HEK293 (cell line): ENCODE results near the gene DLX2.
A peak's percentile ranks its signal among the peaks of the same experiment; 100 is the strongest.

Experiments
- CTCF ChIA-PET: fragments of 350-600 bp; formaldehyde crosslinking; extraction: SDS; loops from one replicate; lab custom pipeline; 2021; ENCODE audit warnings: antibody characterized with exemption; lab: Yijun Ruan, JAX
- POLR2A ChIA-PET: fragments of 300-600 bp; formaldehyde crosslinking; extraction: SDS; loops from one replicate; lab custom pipeline; 2020; ENCODE audit warnings: antibody characterized with exemption, inconsistent platforms; lab: Yijun Ruan, JAX
- H3K27ac ChIP-seq: fragments of 200-500 bp; sonication (Bioruptor generic); 2 replicates; pipeline ENCODE4 v1.5.1; 2014; ENCODE audit warnings: low read depth, low read length, control low read depth, inconsistent platforms; ENCODE audit errors: extremely low read depth
- H3K36me3 ChIP-seq, 2 experiments: fragments of 200-500 bp in 1 of 2; sonication (Bioruptor generic) in 1 of 2; 1 replicate in 1 of 2; 2 replicates in 1 of 2; pipeline ENCODE4 v1.5.1; 2014 to 2017; ENCODE audit warnings: inconsistent platforms in 2 of 2, low read length in 2 of 2; ENCODE audit not compliant: control insufficient read depth in 2 of 2, insufficient read depth in 1 of 2
- H3K4me1 ChIP-seq: fragments of 200-500 bp; sonication (Bioruptor generic); 2 replicates; pipeline ENCODE4 v1.5.1; 2014; ENCODE audit warnings: mild to moderate bottlenecking, low read length, inconsistent platforms; ENCODE audit not compliant: control insufficient read depth, insufficient read depth
- H3K4me3 ChIP-seq: 2 replicates; pipeline ENCODE4 v1.5.1; 2011; ENCODE audit warnings: low read depth, mild to moderate bottlenecking, control low read depth, low read length, moderate library complexity
- H3K9me3 ChIP-seq: fragments of 200-500 bp; sonication (Bioruptor generic); 2 replicates; pipeline ENCODE4 v1.5.1; 2014; ENCODE audit warnings: low read depth, low read length, inconsistent platforms; ENCODE audit not compliant: control insufficient read depth, insufficient read depth
- KLF16 ChIP-seq: fragments of 450-650 bp; formaldehyde crosslinking; IDR thresholded peaks from 2 replicates; pipeline ENCODE4 v1.5.1; 2017; ENCODE audit warnings: missing biosample characterization, missing genetic modification characterization
- KLF8 ChIP-seq: fragments of 450-650 bp; formaldehyde crosslinking; IDR thresholded peaks from 2 replicates; pipeline ENCODE4 v1.5.1; 2016; ENCODE audit warnings: missing biosample characterization, missing genetic modification characterization
- SCRT2 ChIP-seq: fragments of 450-650 bp; formaldehyde crosslinking; IDR thresholded peaks from 2 replicates; pipeline ENCODE4 v1.5.1; 2016; ENCODE audit warnings: missing biosample characterization, missing genetic modification characterization
- YY1 ChIP-seq: fragments of 450-650 bp; formaldehyde crosslinking; IDR thresholded peaks from 2 replicates; pipeline ENCODE4 v1.5.1; 2018; ENCODE audit warnings: missing biosample characterization, missing genetic modification characterization
- ZBTB1 ChIP-seq: fragments of 450-650 bp; formaldehyde crosslinking; IDR thresholded peaks from 2 replicates; pipeline ENCODE4 v1.5.1; 2016; ENCODE audit warnings: missing biosample characterization, missing genetic modification characterization
- ZBTB11 ChIP-seq: fragments of 450-650 bp; formaldehyde crosslinking; conservative IDR thresholded peaks from 2 replicates; pipeline ENCODE4 v1.5.1; 2016; ENCODE audit warnings: low read depth, missing biosample characterization, missing genetic modification characterization
- ZBTB8A ChIP-seq: fragments of 450-650 bp; formaldehyde crosslinking; IDR thresholded peaks from 2 replicates; pipeline ENCODE4 v1.5.1; 2016; ENCODE audit warnings: missing biosample characterization, missing genetic modification characterization
- ZNF140 ChIP-seq: fragments of 450-650 bp; formaldehyde crosslinking; IDR thresholded peaks from 2 replicates; pipeline ENCODE4 v1.5.1; 2016; ENCODE audit warnings: missing biosample characterization, missing genetic modification characterization
- ZNF175 ChIP-seq: fragments of 450-650 bp; formaldehyde crosslinking; IDR thresholded peaks from 2 replicates; pipeline ENCODE4 v1.5.1; 2016; ENCODE audit warnings: missing biosample characterization, missing genetic modification characterization
- ZNF202 ChIP-seq: fragments of 450-650 bp; formaldehyde crosslinking; IDR thresholded peaks from 2 replicates; pipeline ENCODE4 v1.5.1; 2016; ENCODE audit warnings: missing biosample characterization, missing genetic modification characterization, borderline replicate concordance
- ZNF274 ChIP-seq, 2 experiments: fragments of 200-500 bp in 1 of 2; fragments of 450-650 bp in 1 of 2; sonication (Bioruptor generic) in 1 of 2; formaldehyde crosslinking in 1 of 2; IDR thresholded peaks; 2 replicates each; pipeline versions ENCODE4 v1.5.1 to v1.6.1; 2014 to 2016; ENCODE audit warnings: borderline replicate concordance in 1 of 2, inconsistent platforms in 1 of 2, low read length in 1 of 2, missing biosample characterization in 1 of 2, missing genetic modification characterization in 1 of 2
- ZNF548 ChIP-seq: fragments of 450-650 bp; formaldehyde crosslinking; IDR thresholded peaks from 2 replicates; pipeline ENCODE4 v1.5.1; 2016; ENCODE audit warnings: missing biosample characterization, missing genetic modification characterization
- ZNF549 ChIP-seq: fragments of 450-650 bp; IDR thresholded peaks from 2 replicates; pipeline ENCODE4 v1.5.1; 2018; ENCODE audit warnings: missing biosample characterization, missing genetic modification characterization, mild to moderate bottlenecking, inconsistent platforms, moderate library complexity
- ZNF610 ChIP-seq: fragments of 450-650 bp; formaldehyde crosslinking; IDR thresholded peaks from 2 replicates; pipeline ENCODE4 v1.5.1; 2016; ENCODE audit warnings: missing biosample characterization, missing genetic modification characterization, borderline replicate concordance
- ZNF664 ChIP-seq: fragments of 450-650 bp; formaldehyde crosslinking; IDR thresholded peaks from 2 replicates; pipeline ENCODE4 v1.5.1; 2016; ENCODE audit warnings: missing biosample characterization, missing genetic modification characterization
- ZNF677 ChIP-seq: fragments of 450-650 bp; IDR thresholded peaks from 2 replicates; pipeline ENCODE4 v1.5.0; 2018; ENCODE audit warnings: missing biosample characterization, mild to moderate bottlenecking, missing genetic modification characterization, moderate library complexity
- TF ChIP-seq, protein P1 (sequence below): fragments of 450-650 bp; formaldehyde crosslinking; IDR thresholded peaks from 2 replicates; pipeline ENCODE4 v1.5.1; 2017; ENCODE audit warnings: missing biosample characterization, mild to moderate bottlenecking, missing genetic modification characterization, moderate library complexity
- TF ChIP-seq, protein P2 (sequence below): fragments of 450-650 bp; IDR thresholded peaks from 2 replicates; pipeline ENCODE4 v1.5.1; 2018; ENCODE audit warnings: missing biosample characterization, missing genetic modification characterization
- TF ChIP-seq, protein P3 (sequence below): fragments of 450-650 bp; formaldehyde crosslinking; IDR thresholded peaks from 2 replicates; pipeline ENCODE4 v1.5.1; 2016; ENCODE audit warnings: missing biosample characterization, missing genetic modification characterization

The DLX2 gene

DNA sequence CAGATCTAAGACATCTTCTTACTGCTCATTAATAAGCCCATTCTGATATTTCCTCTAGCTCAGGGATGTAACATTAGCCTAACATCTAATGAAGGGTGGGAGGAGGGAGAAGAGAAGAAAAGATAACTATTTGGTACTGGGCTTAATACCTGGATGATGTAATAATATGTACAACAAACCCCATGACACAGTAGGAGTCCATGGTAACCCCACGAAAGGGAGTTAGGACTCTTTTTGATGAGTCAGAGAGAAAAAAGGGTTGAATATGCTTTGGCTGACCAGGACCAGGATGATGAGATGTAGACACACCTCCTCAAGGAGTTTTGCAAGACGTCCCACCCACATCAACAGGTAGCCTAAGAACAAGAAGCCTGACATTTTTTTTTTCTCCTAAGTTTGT, 34.4 kb upstream of the DLX2 start:
- no peaks in the 10 kb centered on the region for H3K4me1 ChIP-seq
- no peak for TF ChIP-seq YY1 (tag by site-specific recombination)
- TF ChIP-seq SCRT2 (tag by site-specific recombination): peak; percentile 45; the same call in 1 of the 2 replicates
- ChIA-PET CTCF (interaction anchor here (0.6 to 3.4 kb wide), 5 partner anchors 9 to 328 kb away, joined by 3 to 16 read pairs (median 4); no protein-coding TSS in a partner anchor), POLR2A (no interaction called here)
- no peak overlapping the region for H3K27ac ChIP-seq
- H3K9me3 ChIP-seq: no peaks in the 10 kb centered on the region
- H3K4me3 ChIP-seq: no peak overlapping the region
- no peaks in the 10 kb centered on the region for H3K36me3 ChIP-seq

- no peak overlapping the region for H3K27ac ChIP-seq
- no peak for TF ChIP-seq ZNF548
- no peak for TF ChIP-seq ZNF202 (tag by site-specific recombination)
- TF ChIP-seq, protein P1, sequence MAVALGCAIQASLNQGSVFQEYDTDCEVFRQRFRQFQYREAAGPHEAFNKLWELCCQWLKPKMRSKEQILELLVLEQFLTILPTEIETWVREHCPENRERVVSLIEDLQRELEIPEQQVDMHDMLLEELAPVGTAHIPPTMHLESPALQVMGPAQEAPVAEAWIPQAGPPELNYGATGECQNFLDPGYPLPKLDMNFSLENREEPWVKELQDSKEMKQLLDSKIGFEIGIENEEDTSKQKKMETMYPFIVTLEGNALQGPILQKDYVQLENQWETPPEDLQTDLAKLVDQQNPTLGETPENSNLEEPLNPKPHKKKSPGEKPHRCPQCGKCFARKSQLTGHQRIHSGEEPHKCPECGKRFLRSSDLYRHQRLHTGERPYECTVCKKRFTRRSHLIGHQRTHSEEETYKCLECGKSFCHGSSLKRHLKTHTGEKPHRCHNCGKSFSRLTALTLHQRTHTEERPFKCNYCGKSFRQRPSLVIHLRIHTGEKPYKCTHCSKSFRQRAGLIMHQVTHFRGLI (tag by site-specific recombination): no peak
- TF ChIP-seq, protein P2, sequence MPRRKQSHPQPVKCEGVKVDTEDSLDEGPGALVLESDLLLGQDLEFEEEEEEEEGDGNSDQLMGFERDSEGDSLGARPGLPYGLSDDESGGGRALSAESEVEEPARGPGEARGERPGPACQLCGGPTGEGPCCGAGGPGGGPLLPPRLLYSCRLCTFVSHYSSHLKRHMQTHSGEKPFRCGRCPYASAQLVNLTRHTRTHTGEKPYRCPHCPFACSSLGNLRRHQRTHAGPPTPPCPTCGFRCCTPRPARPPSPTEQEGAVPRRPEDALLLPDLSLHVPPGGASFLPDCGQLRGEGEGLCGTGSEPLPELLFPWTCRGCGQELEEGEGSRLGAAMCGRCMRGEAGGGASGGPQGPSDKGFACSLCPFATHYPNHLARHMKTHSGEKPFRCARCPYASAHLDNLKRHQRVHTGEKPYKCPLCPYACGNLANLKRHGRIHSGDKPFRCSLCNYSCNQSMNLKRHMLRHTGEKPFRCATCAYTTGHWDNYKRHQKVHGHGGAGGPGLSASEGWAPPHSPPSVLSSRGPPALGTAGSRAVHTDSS (tag by site-specific recombination): no peak
- no peak for TF ChIP-seq ZNF677 (tag by site-specific recombination)
- TF ChIP-seq, all 188 proteins: peak for 0
- Histone ChIP-seq H3K36me3 (no peaks in the 10 kb centered on the region), H3K4me3 (no peak overlapping the region), H3K4me1 (no peaks in the 10 kb centered on the region), H3K9me3 (no peaks in the 10 kb centered on the region)
- CTCF ChIA-PET: interaction anchor here (0.5 to 3.4 kb wide), 3 partner anchors 8 to 59 kb away, joined by 3 to 16 read pairs (median 4); no protein-coding TSS in a partner anchor
- POLR2A ChIA-PET: no interaction called here
Measured at GRCh38 chr2:172135446-172135845, 32.7 kb upstream of the DLX2 start.

DNA sequence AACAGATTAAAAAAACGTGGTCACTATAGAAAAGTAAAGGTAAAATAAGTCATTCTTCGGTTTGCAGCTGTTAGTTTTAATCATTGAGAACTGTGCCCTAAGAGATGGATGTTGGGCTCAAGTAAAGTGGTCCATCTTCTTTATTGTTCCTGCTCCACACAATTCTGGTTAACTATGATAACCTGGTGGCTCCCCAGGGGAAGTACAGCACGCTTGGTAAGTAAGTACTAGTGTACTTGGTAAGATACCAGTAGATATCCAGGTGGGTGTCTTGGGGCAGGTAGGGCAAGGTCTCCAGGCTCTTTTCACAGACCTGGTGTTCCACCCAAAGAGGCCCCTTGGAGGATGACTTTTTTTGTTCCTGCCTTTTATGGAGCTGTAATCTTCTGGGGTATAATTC, 31.6 kb upstream of the DLX2 start:
- TF ChIP-seq, protein P3, sequence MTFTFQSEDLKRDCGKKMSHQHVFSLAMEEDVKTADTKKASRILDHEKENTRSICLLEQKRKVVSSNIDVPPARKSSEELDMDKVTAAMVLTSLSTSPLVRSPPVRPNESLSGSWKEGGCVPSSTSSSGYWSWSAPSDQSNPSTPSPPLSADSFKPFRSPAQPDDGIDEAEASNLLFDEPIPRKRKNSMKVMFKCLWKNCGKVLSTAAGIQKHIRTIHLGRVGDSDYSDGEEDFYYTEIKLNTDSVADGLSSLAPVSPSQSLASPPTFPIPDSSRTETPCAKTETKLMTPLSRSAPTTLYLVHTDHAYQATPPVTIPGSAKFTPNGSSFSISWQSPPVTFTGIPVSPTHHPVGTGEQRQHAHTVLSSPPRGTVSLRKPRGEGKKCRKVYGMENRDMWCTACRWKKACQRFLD: no peak
- no peak for TF ChIP-seq ZNF549 (tag by site-specific recombination)
- TF ChIP-seq ZNF274 (IDR thresholded peaks at IDR 0.05; ENCODE audit: low read length): no peak
- TF ChIP-seq ZNF274 (tag by site-specific recombination; IDR thresholded peaks at IDR 0.05; ENCODE audit: borderline replicate concordance): no peak
- no peak for TF ChIP-seq ZNF664
- no peak for TF ChIP-seq ZNF175
- TF ChIP-seq ZBTB11 (tag by site-specific recombination): no peak
- TF ChIP-seq ZNF140 (tag by site-specific recombination): no peak
- no peak for TF ChIP-seq KLF16 (tag by site-specific recombination)
- TF ChIP-seq KLF8: no peak
- TF ChIP-seq ZBTB8A (tag by site-specific recombination): no peak
- TF ChIP-seq ZNF610: no peak
- TF ChIP-seq ZBTB1 (tag by site-specific recombination): no peak
- H3K27ac ChIP-seq: no peak overlapping the region
- H3K4me1 ChIP-seq: no peaks in the 10 kb centered on the region
- POLR2A ChIA-PET: interaction anchor here (0.7 kb wide), 1 partner anchor 28 kb away, joined by 5 read pairs; no protein-coding TSS in a partner anchor
- CTCF ChIA-PET: no interaction called here
- H3K4me3 ChIP-seq: no peak overlapping the region
- H3K9me3 ChIP-seq: no peaks in the 10 kb centered on the region
- no peaks in the 10 kb centered on the region for H3K36me3 ChIP-seq
